Progenitor cell of endocrine pancreas (in vitro differentiated cells): ENCODE data around the gene TMEM120B. TPM values are rescaled to one million over a fixed set of nuclear protein-coding genes. Genes with fewer than 3 reads are reported as not detected.

Source experiments
- DNase-seq: peaks from one replicate; pipeline ENCODE4 v3.0.0; 2021; ENCODE audit warnings: low spot score; ENCODE audit not compliant: unreplicated experiment
- H3K27ac Mint-ChIP-seq: 2 replicates; pipeline ENCODE4 v1.8.0; 2021; ENCODE audit warnings: mild to moderate bottlenecking, moderate library complexity, mixed read lengths
- H3K27me3 Mint-ChIP-seq: 2 replicates; pipeline ENCODE4 v1.8.0; 2021; ENCODE audit warnings: mixed read lengths
- H3K36me3 Mint-ChIP-seq: 2 replicates; pipeline ENCODE4 v1.8.0; 2022; ENCODE audit warnings: mixed read lengths; ENCODE audit not compliant: insufficient read depth
- H3K4me1 Mint-ChIP-seq: 2 replicates; pipeline ENCODE4 v1.8.0; 2021; ENCODE audit warnings: low read depth, mixed read lengths
- H3K4me3 Mint-ChIP-seq: 2 replicates; pipeline ENCODE4 v1.8.0; 2021; ENCODE audit warnings: low read depth, mild to moderate bottlenecking, moderate library complexity, mixed read lengths
- H3K9me3 Mint-ChIP-seq: 2 replicates; pipeline ENCODE4 v1.8.0; 2021; ENCODE audit warnings: low read depth, mixed read lengths
- total RNA-seq: library from RNA; stranded (reverse); gene quantifications from 2 replicates; pipeline ENCODE4 v1.2.1, GENCODE V29; 2021
- TF ChIP-seq, protein P1 (sequence below): fragments of 200-600 bp; sonication (generic); IDR thresholded peaks from one replicate; pipeline ENCODE4 v1.5.0; 2021; ENCODE audit warnings: antibody characterized with exemption, mild to moderate bottlenecking; ENCODE audit not compliant: unreplicated experiment

The TMEM120B gene
- total RNA-seq, 1 donor from 2014 or later, result 16.1 TPM

DNA sequence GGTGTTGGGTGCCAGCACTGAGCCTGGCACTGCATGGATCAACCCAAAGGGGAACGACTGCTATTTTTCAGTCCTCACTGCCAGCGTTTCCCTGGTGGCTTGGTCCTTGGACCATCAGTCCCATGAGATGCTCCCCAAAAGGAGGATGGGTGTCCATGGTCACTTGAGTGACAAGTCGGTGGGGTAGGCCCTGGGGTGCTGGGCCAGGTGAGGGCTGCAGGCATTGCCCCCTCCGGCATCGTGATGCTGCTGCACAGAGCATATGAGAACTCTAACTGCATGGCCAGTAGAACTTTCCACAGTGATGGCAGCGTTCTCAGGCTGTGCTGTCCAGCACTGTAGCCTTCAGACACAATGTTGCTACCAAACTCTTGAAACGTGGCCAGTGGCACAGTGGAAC lies 107.5 kb downstream of the TMEM120B start:
- Mint-ChIP-seq H3K4me1 (no peaks in the 10 kb centered on the region), H3K36me3 (peaks cover 16% of the 10 kb centered on the region), H3K4me3 (no peak overlapping the region)

DNA sequence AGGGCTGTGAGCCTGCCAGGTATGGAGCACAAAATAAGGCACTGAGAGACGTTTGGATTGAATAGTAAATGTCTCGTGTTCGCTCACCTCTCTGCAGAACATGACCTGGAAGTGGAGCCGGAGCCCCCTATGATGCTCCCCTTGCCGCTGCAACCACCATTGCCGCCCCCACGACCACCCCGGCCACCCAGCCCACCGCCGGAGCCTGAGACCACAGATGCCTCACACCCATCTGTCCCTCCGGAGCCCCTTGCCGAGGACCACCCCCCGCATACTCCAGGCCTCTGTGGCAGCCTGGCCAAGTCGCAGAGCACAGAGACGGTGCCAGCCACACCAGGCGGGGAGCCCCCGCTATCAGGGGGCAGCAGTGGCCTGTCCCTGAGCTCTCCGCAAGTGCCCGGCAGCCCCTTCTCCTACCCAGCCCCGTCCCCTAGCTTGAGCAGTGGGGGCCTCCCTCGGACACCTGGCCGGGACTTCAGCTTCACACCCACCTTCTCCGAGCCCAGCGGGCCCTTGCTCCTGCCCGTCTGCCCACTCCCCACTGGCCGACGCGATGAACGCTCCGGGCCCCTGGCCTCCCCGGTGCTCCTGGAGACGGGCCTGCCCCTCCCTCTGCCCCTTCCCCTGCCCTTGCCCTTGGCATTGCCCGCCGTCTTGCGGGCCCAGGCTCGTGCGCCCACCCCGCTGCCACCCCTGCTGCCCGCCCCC lies 110.0 kb downstream of the TMEM120B start:
- peaks cover 13% of the 10 kb centered on the region for H3K36me3 Mint-ChIP-seq

More for the DNA sequence above, 107.5 kb downstream of the TMEM120B start:
- no peaks in the 10 kb centered on the region for H3K9me3 Mint-ChIP-seq
- TF ChIP-seq, protein P1, sequence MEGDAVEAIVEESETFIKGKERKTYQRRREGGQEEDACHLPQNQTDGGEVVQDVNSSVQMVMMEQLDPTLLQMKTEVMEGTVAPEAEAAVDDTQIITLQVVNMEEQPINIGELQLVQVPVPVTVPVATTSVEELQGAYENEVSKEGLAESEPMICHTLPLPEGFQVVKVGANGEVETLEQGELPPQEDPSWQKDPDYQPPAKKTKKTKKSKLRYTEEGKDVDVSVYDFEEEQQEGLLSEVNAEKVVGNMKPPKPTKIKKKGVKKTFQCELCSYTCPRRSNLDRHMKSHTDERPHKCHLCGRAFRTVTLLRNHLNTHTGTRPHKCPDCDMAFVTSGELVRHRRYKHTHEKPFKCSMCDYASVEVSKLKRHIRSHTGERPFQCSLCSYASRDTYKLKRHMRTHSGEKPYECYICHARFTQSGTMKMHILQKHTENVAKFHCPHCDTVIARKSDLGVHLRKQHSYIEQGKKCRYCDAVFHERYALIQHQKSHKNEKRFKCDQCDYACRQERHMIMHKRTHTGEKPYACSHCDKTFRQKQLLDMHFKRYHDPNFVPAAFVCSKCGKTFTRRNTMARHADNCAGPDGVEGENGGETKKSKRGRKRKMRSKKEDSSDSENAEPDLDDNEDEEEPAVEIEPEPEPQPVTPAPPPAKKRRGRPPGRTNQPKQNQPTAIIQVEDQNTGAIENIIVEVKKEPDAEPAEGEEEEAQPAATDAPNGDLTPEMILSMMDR, result no peak
- DNase-seq, result no peak
- H3K27me3 Mint-ChIP-seq, result no peaks in the 10 kb centered on the region
- H3K27ac Mint-ChIP-seq, result no peak overlapping the region

DNA sequence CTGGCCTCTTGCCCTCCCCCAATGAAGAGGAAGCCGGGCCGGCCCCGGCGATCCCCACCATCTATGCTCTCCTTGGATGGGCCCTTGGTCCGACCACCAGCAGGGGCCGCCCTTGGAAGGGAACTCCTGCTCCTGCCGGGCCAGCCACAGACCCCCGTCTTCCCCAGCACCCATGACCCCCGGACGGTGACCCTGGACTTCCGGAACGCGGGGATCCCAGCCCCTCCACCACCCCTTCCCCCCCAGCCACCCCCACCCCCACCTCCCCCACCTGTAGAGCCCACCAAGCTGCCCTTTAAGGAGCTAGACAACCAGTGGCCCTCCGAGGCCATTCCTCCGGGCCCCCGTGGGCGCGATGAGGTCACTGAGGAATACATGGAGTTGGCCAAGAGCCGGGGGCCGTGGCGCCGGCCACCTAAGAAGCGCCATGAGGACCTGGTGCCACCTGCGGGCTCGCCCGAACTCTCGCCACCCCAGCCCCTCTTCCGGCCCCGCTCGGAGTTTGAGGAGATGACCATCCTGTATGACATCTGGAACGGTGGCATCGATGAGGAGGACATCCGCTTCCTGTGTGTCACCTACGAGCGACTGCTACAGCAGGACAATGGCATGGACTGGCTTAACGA lies 110.7 kb downstream of the TMEM120B start:
- Mint-ChIP-seq H3K9me3 (no peaks in the 10 kb centered on the region), H3K4me1 (no peaks in the 10 kb centered on the region), H3K27me3 (no peaks in the 10 kb centered on the region), H3K36me3 (peaks cover 12% of the 10 kb centered on the region), H3K4me3 (no peak overlapping the region), H3K27ac (no peak overlapping the region)
- TF ChIP-seq, protein P1, result no peak
- no peak for DNase-seq

More for the DNA sequence above, 110.0 kb downstream of the TMEM120B start:
- Mint-ChIP-seq H3K4me1 (no peaks in the 10 kb centered on the region), H3K27ac (no peak overlapping the region), H3K27me3 (no peaks in the 10 kb centered on the region), H3K4me3 (no peak overlapping the region), H3K9me3 (no peaks in the 10 kb centered on the region)
- no peak for DNase-seq
- TF ChIP-seq, protein P1, result no peak

DNA sequence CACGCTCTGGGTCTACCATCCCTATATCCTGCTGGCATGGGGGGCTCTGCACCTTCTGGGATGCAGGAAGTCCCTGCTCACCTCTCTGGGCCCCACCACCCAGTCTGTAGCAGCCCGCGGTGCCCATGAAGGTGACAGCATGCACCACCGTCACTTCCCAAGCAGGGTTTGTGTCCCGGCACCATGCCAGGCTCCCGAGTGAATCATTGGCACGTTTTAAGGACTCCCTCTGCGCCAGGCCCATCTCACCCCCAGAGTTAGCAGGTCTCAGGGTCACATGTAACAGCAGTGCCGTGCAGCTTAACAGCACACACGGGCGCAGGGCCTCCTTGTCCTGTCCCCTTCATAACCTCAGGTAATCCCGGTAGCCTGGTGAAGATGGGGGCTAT lies 111.2 kb downstream of the TMEM120B start:
- Mint-ChIP-seq H3K9me3 (no peaks in the 10 kb centered on the region), H3K27me3 (no peaks in the 10 kb centered on the region), H3K27ac (no peak overlapping the region), H3K36me3 (peaks cover 17% of the 10 kb centered on the region), H3K4me3 (no peak overlapping the region), H3K4me1 (no peaks in the 10 kb centered on the region)
- TF ChIP-seq, protein P1, result no peak
- no peak for DNase-seq

DNA sequence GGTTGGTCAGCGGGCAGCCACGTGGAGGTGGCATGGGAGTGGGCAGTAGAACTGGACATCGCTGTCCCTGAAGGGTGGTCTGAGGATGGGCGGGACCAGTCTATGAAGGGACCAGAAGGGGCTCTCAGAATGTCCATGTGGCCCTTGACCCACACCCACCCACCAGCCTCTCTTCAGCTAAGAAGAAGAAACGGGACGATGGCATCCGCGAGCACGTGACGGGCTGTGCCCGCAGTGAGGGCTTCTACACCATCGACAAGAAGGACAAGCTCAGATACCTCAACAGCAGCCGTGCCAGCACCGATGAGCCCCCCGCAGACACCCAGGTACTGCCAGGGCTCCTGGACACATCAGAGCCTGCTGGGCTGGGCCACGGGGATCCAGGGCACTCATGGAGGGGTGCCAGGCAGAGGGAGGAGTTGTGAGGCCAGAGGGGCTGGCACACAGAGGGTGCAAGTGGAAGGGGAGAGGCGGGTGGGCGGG lies 112.5 kb downstream of the TMEM120B start:
- H3K4me3 Mint-ChIP-seq, result no peak overlapping the region
- no peak for DNase-seq
- no peak overlapping the region for H3K27ac Mint-ChIP-seq
- H3K4me1 Mint-ChIP-seq, result no peaks in the 10 kb centered on the region
- peaks cover 15% of the 10 kb centered on the region for H3K36me3 Mint-ChIP-seq
- H3K27me3 Mint-ChIP-seq, result no peaks in the 10 kb centered on the region
- H3K9me3 Mint-ChIP-seq, result no peaks in the 10 kb centered on the region
- TF ChIP-seq, protein P1, result no peak
